GM15510 (cell line): ENCODE measurements around the gene EDRF1.

Source experiments
- POLR2A ChIP-seq: IDR thresholded peaks from 3 replicates; pipeline ENCODE4 v1.6.1; 2011; ENCODE audit warnings: borderline replicate concordance; ENCODE audit not compliant: insufficient read length; ENCODE audit errors: extremely low read depth

Gene EDRF1

DNA sequence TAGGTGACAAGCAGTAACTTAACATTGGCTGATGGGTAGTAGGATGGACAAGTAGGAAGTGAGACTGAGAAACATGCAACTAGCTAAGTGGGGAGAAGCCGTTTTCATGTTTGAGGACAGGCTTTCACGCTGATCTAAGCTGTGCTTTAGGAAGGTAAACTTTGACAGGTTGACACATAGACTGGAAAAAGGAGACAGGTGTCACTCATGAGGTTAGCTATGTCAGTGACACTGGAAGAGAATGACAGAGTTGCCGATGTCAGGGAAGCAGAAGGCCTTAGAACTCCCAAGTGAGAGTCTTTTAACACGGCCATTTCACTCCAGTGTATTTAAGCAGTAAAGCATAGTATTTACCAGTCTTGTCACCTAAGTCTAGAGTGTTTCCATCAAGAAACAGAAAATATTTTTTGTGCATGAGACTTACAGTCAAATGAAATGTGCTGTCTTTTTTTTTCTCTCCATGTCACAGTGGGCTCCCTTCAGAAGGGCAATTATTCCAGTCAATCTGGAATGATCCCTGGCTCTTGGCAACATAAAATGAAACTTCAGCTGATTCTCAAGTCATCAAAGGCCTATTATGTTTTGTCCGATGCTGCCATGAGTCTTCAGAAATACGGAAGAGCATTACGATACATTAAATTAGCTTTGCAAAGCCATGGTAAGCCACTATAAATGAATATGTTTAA lies 20.6 kb downstream of the EDRF1 start:
- no peak for TF ChIP-seq POLR2A

GRCh38 chr10:125742465-125742864 lies 23.0 kb downstream of the EDRF1 start:
- TF ChIP-seq POLR2A = no peak

GRCh38 chr10:125744909-125745308 lies 25.4 kb downstream of the EDRF1 start:
- TF ChIP-seq POLR2A = no peak

GRCh38 chr10:125747417-125747816 lies 27.9 kb downstream of the EDRF1 start:
- no peak for TF ChIP-seq POLR2A

DNA sequence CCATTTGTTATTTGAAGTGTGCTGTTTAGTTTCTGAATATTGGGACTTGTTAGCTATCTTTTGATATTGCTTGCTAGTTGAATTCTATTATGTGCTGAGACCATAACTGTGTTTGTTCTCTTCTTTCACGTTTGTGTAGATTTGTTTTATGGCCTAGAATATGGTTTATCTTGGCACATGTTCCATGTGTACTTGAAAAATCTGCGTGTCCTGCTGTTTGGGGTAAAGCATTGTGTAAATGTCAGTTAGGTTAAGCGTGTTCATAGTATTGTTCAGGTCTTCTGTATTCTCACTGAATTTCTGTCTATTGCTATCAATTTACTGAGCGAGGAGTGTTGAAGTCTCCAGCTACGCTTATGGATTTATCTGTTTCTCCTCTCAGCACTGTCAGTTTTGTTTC lies 36.7 kb downstream of the EDRF1 start:
- TF ChIP-seq POLR2A = no peak

- no peak for TF ChIP-seq POLR2A
Measured at GRCh38 chr10:125756853-125757487, 37.5 kb downstream of the EDRF1 start.

DNA sequence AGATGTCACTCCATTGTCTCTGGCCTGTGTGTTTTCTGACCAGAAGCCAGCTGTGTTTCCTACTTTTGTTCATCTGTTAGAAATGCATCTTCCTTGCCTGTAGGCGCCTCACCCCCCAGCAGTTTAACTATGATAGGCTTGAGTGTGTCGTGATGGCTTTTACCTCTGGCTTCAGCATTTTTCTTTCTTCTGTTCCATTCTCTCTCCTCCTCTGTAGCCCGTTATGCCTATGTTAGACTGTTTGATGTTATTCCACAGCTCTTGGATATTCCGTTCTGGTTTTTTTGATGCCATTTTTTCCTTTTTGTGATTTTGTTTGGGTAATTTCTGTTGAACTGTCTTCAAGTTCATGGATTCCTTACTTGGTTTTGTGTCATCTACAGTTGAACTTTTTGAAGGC lies 38.2 kb downstream of the EDRF1 start:
- no peak for TF ChIP-seq POLR2A

GRCh38 chr10:125761961-125762360 lies 42.5 kb downstream of the EDRF1 start:
- TF ChIP-seq POLR2A = no peak

DNA sequence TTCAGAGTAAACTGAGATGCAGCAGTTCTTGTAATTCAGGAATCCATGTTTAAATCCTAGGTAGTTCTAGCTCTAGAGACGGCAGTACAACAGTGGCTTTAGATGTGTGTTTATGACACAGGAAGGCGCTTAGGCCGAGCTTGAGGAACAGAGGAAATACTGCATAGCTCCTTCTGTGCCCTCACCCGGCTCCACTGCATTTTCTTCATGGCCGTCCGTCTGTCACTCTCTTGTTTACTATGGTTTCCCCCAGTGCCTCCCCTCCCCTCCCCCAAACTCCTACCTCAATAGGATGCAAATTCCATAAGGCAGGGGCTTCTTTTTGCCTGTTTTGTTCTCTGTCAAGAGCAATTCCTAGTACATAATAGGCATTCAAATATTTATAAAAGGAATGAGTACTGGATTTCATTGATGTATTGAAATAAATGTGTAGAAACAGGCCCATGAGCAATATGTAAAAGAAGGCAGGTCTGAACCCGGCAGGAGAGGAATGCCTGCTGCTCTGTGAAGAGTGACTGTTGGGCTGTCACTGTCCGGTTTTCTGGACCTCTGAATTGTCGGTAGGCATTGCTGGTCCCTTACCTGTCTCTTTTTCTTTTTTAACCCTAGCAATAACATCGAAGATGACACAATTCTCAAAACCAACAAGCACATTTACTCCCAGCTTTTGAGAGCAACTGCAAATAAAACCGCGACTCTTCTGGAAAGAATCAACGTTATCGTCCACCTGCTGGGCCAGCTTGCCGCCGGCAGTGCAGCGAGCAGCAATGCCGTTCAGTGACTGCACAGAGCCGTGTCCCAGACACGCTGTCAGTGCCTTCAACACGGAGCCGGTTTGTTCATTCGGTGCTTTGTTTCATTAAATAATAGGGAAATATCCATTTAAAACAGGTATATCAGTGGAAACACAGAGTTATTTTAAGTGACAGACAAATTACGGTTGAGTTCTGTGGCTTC lies 43.5 kb downstream of the EDRF1 start:
- TF ChIP-seq POLR2A = no peak

- TF ChIP-seq POLR2A = no peak
Measured at GRCh38 chr10:125765835-125766234, 46.3 kb downstream of the EDRF1 start.

DNA sequence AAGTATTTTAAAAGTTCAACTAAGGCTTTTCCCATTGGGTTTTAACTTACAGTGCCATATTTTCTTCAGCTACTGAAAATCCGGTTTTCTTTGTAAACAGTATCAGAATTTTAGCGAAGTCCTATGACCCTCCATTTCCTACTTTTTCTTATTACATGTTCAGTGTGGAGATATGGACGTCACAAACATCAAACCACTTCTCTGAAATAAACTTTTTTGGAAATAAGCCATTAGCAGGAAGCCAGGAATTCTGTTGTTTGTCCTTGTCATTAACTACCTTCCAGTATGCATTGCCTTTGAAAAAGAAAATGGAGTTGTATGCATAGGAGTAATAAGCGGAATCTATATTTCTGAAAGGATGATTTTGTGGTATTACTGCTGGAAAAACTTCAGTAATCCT lies 47.0 kb downstream of the EDRF1 start:
- TF ChIP-seq POLR2A = no peak

GRCh38 chr10:125768219-125768855 lies 48.8 kb downstream of the EDRF1 start:
- no peak for TF ChIP-seq POLR2A

DNA sequence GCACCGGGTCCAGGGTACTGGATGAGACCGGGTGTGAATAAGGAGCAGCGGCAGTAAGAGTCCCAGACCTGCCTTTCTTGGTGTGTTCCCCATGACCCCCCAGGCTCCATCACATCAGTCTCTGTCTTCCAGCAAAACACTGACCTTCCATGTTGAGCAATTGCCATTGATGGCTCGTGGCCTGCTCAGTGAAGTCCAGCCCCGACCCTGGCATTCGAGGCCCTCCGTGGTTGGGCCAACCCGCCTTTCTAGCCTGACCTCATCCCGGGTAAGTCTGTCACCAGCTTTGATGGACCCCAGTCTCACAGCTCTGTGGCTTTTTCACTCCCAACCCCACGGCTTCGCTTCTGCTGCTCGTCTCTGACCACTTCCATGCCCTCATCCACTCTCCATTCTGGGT lies 49.7 kb downstream of the EDRF1 start:
- no peak for TF ChIP-seq POLR2A

- TF ChIP-seq POLR2A = no peak
Measured at GRCh38 chr10:125770844-125771243, 51.3 kb downstream of the EDRF1 start.
